GM12878 (cell line): ENCODE results near the gene GDPD2. TPM values are rescaled to one million over a fixed set of nuclear protein-coding genes. Genes with fewer than 3 reads are reported as not detected.

Source experiments
- ATAC-seq: fragments of 200-7000 bp; cut with Tn5 transposase; 3 replicates; pipeline ENCODE4 v1.9.1; 2020; ENCODE audit warnings: mild to moderate bottlenecking, moderate library complexity
- BruUV-seq: library from RNA; stranded (reverse); fragments of 400-500 nt; replicated peaks from 2 replicates; lab custom pipeline; 2021; lab: Mats Ljungman, UMichigan
- CTCF ChIA-PET: fragments of 300-600 bp; sonication (Branson Sonifier 250); formaldehyde crosslinking; extraction: SDS; loops from one replicate; lab custom pipeline; 2021; ENCODE audit warnings: inconsistent platforms; lab: Yijun Ruan, JAX
- POLR2A ChIA-PET: fragments of 350-600 bp; formaldehyde crosslinking; extraction: SDS; loops from one replicate; lab custom pipeline; 2021; ENCODE audit warnings: inconsistent platforms; lab: Charles Lee
- RAD21 ChIA-PET: fragments of 300-600 bp; sonication (Branson Sonifier 250); formaldehyde crosslinking; loops from one replicate; lab custom pipeline; 2023; ENCODE audit warnings: antibody characterized with exemption; ENCODE audit not compliant: unreplicated experiment; lab: Charles Lee
- SMC1A ChIA-PET: fragments of 300-600 bp; sonication (Branson Sonifier 250); formaldehyde crosslinking; loops from one replicate; lab custom pipeline; 2023; ENCODE audit not compliant: unreplicated experiment, uncharacterized antibody; lab: Charles Lee
- DNase-seq: peaks from one replicate; pipeline ENCODE4 v3.0.0-alpha.2; 2011; ENCODE audit warnings: low read depth, low spot score
- FAIRE-seq: peaks from 3 replicates; lab custom pipeline; 2011; peaks lifted over from hg19 to GRCh38; lab: Jason Lieb, UNC
- H2AFZ ChIP-seq: 2 replicates; pipeline ENCODE4 v1.6.0; 2011; ENCODE audit warnings: low read depth, low read length, control low read depth; ENCODE audit not compliant: control insufficient read depth
- H3K27ac ChIP-seq: 2 replicates; pipeline ENCODE4 v1.5.1; 2011; ENCODE audit warnings: control low read depth; ENCODE audit not compliant: control insufficient read depth, insufficient read depth
- H3K27me3 ChIP-seq, 2 experiments: replicated peaks in 1 of 2; 2 replicates each; pipeline versions ENCODE4 v1.6.0 to v1.6.1; 2011; ENCODE audit warnings: low read length in 1 of 2; ENCODE audit not compliant: control insufficient read depth in 2 of 2, insufficient read depth in 2 of 2
- H3K36me3 ChIP-seq, 2 experiments: 2 replicates each; pipeline ENCODE4 v1.5.1; 2011; ENCODE audit warnings: low read length in 1 of 2; ENCODE audit not compliant: control insufficient read depth in 2 of 2, insufficient read depth in 2 of 2
- H3K4me1 ChIP-seq: 2 replicates; pipeline ENCODE4 v1.6.1; 2011; ENCODE audit warnings: mild to moderate bottlenecking, low read length, moderate library complexity, mixed read lengths; ENCODE audit not compliant: control insufficient read depth, insufficient read depth
- H3K4me2 ChIP-seq: 2 replicates; pipeline ENCODE4 v1.6.0; 2011; ENCODE audit warnings: control low read depth; ENCODE audit not compliant: control insufficient read depth, insufficient read depth
- H3K4me3 ChIP-seq: fragments of 200-600 bp; sonication (generic); 2 replicates; pipeline ENCODE4 v1.5.1; 2016
- H3K79me2 ChIP-seq: 2 replicates; pipeline ENCODE4 v1.6.0; 2011; ENCODE audit warnings: low read length; ENCODE audit not compliant: control insufficient read depth, insufficient read depth
- H3K9ac ChIP-seq: 2 replicates; pipeline ENCODE4 v1.8.0; 2011; ENCODE audit warnings: low read length, control low read depth, mixed read lengths; ENCODE audit not compliant: control insufficient read depth, insufficient read depth
- H3K9me3 ChIP-seq: replicated peaks from 3 replicates; pipeline ENCODE4 v1.5.1; 2011; ENCODE audit warnings: mild to moderate bottlenecking, low read length; ENCODE audit not compliant: control insufficient read depth, insufficient read depth
- H4K20me1 ChIP-seq: 2 replicates; pipeline ENCODE4 v1.6.0; 2011; ENCODE audit not compliant: control insufficient read depth, insufficient read depth
- ASH2L ChIP-seq: fragments of 300-600, 200-600 bp; sonication (generic); IDR thresholded peaks from 2 replicates; pipeline ENCODE4 v1.6.1; 2017; ENCODE audit warnings: low read depth, mild to moderate bottlenecking, borderline replicate concordance
- ATF7 ChIP-seq: fragments of 450-650 bp; IDR thresholded peaks from 2 replicates; pipeline ENCODE4 v1.6.1; 2016; ENCODE audit warnings: low read depth, mild to moderate bottlenecking
- BMI1 ChIP-seq: fragments of 450-650 bp; IDR thresholded peaks from 2 replicates; pipeline ENCODE4 v1.6.1; 2016; ENCODE audit warnings: mild to moderate bottlenecking, moderate library complexity, borderline replicate concordance
- MEF2A ChIP-seq: IDR thresholded peaks from 2 replicates; pipeline ENCODE4 v1.6.1; 2011; ENCODE audit warnings: low read depth, mild to moderate bottlenecking, low read length, moderate library complexity; ENCODE audit not compliant: insufficient read depth
- NFXL1 ChIP-seq: fragments of 450-650 bp; IDR thresholded peaks from 2 replicates; pipeline ENCODE4 v1.6.1; 2017; ENCODE audit warnings: antibody characterized with exemption, mild to moderate bottlenecking, borderline replicate concordance
- NR2C1 ChIP-seq: fragments of 450-650 bp; IDR thresholded peaks from 2 replicates; pipeline ENCODE4 v1.6.1; 2017; ENCODE audit warnings: antibody characterized with exemption, mild to moderate bottlenecking, moderate library complexity
- PAX8 ChIP-seq: fragments of 450-650 bp; IDR thresholded peaks from 2 replicates; pipeline ENCODE4 v1.6.1; 2017; ENCODE audit warnings: mild to moderate bottlenecking, moderate library complexity
- POLR2AphosphoS2 ChIP-seq: IDR thresholded peaks from 2 replicates; pipeline ENCODE4 v1.6.1; 2011; ENCODE audit warnings: low read depth, mild to moderate bottlenecking, low read length, improper control_type of control experiment, moderate library complexity
- RELA ChIP-seq: fragments of 450-650 bp; IDR thresholded peaks from 2 replicates; pipeline ENCODE4 v1.8.0; 2014; ENCODE audit warnings: borderline replicate concordance; ENCODE audit not compliant: partially characterized antibody
- STAT3 ChIP-seq: IDR thresholded peaks from 2 replicates; pipeline ENCODE4 v1.6.1; 2011; ENCODE audit warnings: low read depth, low read length, improper control_type of control experiment
- ZNF207 ChIP-seq: fragments of 450-650 bp; IDR thresholded peaks from 2 replicates; pipeline ENCODE4 v1.6.1; 2014; ENCODE audit warnings: antibody characterized with exemption, mild to moderate bottlenecking, borderline replicate concordance
- WGBS: methylation state at CpG from one replicate; pipeline ENCODE4 v1.1.6; 2016; ENCODE audit warnings: low lambda C conversion rate; ENCODE audit not compliant: insufficient replicate concordance, insufficient coverage; ENCODE audit errors: missing lambda C conversion rate; 5-methylcytosine and 5-hydroxymethylcytosine counted together
- in situ Hi-C: fragments of 300-500 bp; cut with MboI; formaldehyde crosslinking; loops from 9 replicates; pipeline ENCODE4 v1.14.3; 2018; ENCODE audit warnings: mixed read lengths
- intact Hi-C: fragments of 100-400 bp; cut with micrococcal nuclease; formaldehyde crosslinking; loops from one replicate; pipeline ENCODE4 v1.14.2; 2022; ENCODE audit not compliant: unreplicated experiment
- polyA plus RNA-seq, 11 experiments: library from polyadenylated mRNA; depleted of rRNA in 4 of 11; unstranded in 6 of 11; stranded (reverse) in 5 of 11; fragments of >200 nt; fragmentation: Nextera tagmentation in 4 of 11; fragmentation: Illumina TruSeq in 1 of 11; extraction: Ambion mirVana in 4 of 11; extraction: Trizol in 1 of 11; gene quantifications; 1 replicate in 1 of 11; 2 replicates in 10 of 11; pipeline versions ENCODE4 v1.2.1 to v1.2.3, GENCODE V29; 2011 to 2016; ENCODE audit warnings: inconsistent platforms in 2 of 11, missing spikeins in 2 of 11, low read depth in 1 of 11
- total RNA-seq, 4 experiments: library from RNA; depleted of rRNA in 3 of 4; stranded (reverse); fragments of >200 nt in 3 of 4; fragmentation: Illumina TruSeq in 1 of 4; extraction: Trizol in 1 of 4; gene quantifications; 2 replicates each; pipeline versions ENCODE4 v1.2.1 to v1.2.3, GENCODE V29; 2013 to 2021
- TF ChIP-seq, protein P1 (sequence below): fragments of 450-650 bp; IDR thresholded peaks from 2 replicates; pipeline ENCODE4 v1.6.1; 2017; ENCODE audit warnings: mild to moderate bottlenecking, low read depth, inconsistent platforms; ENCODE audit not compliant: poor library complexity, severe bottlenecking
- TF ChIP-seq, protein P2 (sequence below), 3 experiments: IDR thresholded peaks in 2 of 3; conservative IDR thresholded peaks in 1 of 3; 2 replicates each; pipeline ENCODE4 v1.5.1; 2011; ENCODE audit warnings: low read depth in 3 of 3, low read length in 3 of 3, mild to moderate bottlenecking in 3 of 3, control low read depth in 2 of 3, moderate library complexity in 2 of 3, inconsistent platforms in 1 of 3, mixed read lengths in 1 of 3; ENCODE audit not compliant: control insufficient read depth in 2 of 3, insufficient read depth in 1 of 3; ENCODE audit errors: extremely low read depth in 1 of 3

GDPD2 gene
- total and polyA plus RNA-seq, 10 of the 15 experiments (the other 5 are each of a cell fraction or from before 2014, with no cell fraction given): 0.04 to 0.11 (median 0.09) TPM; not detected in 7

DNA sequence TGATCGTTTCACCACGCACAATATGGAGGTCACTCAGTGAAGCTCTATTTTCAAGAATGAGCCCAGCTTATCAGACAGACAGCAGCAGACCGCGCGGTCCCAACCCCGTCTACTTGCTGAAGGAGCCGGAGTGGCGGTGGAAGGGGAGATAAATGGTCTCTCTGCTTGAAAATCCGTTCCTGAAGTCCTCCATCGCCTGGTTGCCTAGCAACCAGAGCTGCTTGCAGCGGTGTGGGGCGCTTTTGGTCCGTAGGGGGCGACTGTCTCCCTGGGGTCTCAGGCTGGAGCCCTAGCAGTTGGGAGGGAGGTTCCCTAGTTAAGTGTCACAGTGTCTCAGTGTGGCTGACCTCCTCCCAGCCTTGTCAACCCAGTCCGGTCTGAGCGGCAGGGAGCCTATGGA, 13.2 kb downstream of the GDPD2 start:
- Histone ChIP-seq H4K20me1 (no peaks in the 10 kb centered on the region), H3K4me2 (no peak overlapping the region), H3K79me2 (no peaks in the 10 kb centered on the region), H3K27ac (no peak overlapping the region), H3K9ac (no peak overlapping the region), H3K9me3 (no peaks in the 10 kb centered on the region), H3K4me3 (no peak overlapping the region), H2AFZ (no peak overlapping the region), H3K36me3 (no peaks in the 10 kb centered on the region), H3K4me1 (peaks cover 15% of the 10 kb centered on the region), H3K27me3 (no peaks in the 10 kb centered on the region)
- BruUV-seq: no TSS peak
- DNase-seq: no peak
- POLR2A ChIA-PET: no interaction called here
- TF ChIP-seq NFXL1 (no peak), BMI1 (peak; percentile 79), STAT3 (no peak), POLR2AphosphoS2 (no peak), ASH2L (no peak), NR2C1 (no peak), MEF2A (no peak), PAX8 (no peak), ZNF207 (no peak), ATF7 (no peak), RELA (no peak)
- TF ChIP-seq, protein P1, sequence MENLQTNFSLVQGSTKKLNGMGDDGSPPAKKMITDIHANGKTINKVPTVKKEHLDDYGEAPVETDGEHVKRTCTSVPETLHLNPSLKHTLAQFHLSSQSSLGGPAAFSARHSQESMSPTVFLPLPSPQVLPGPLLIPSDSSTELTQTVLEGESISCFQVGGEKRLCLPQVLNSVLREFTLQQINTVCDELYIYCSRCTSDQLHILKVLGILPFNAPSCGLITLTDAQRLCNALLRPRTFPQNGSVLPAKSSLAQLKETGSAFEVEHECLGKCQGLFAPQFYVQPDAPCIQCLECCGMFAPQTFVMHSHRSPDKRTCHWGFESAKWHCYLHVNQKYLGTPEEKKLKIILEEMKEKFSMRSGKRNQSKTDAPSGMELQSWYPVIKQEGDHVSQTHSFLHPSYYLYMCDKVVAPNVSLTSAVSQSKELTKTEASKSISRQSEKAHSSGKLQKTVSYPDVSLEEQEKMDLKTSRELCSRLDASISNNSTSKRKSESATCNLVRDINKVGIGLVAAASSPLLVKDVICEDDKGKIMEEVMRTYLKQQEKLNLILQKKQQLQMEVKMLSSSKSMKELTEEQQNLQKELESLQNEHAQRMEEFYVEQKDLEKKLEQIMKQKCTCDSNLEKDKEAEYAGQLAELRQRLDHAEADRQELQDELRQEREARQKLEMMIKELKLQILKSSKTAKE: no peak
- TF ChIP-seq, protein P2, sequence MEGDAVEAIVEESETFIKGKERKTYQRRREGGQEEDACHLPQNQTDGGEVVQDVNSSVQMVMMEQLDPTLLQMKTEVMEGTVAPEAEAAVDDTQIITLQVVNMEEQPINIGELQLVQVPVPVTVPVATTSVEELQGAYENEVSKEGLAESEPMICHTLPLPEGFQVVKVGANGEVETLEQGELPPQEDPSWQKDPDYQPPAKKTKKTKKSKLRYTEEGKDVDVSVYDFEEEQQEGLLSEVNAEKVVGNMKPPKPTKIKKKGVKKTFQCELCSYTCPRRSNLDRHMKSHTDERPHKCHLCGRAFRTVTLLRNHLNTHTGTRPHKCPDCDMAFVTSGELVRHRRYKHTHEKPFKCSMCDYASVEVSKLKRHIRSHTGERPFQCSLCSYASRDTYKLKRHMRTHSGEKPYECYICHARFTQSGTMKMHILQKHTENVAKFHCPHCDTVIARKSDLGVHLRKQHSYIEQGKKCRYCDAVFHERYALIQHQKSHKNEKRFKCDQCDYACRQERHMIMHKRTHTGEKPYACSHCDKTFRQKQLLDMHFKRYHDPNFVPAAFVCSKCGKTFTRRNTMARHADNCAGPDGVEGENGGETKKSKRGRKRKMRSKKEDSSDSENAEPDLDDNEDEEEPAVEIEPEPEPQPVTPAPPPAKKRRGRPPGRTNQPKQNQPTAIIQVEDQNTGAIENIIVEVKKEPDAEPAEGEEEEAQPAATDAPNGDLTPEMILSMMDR (IDR thresholded peaks at IDR 0.05 in 2 of 3, conservative IDR thresholded peaks at IDR 0.05 in 1 of 3; ENCODE audit: control insufficient read depth in 2 of 3, extremely low read depth in 1 of 3, insufficient read depth in 1 of 3, low read depth in 3 of 3, low read length in 3 of 3): peak in 1 of 3 experiments; percentile 18; a peak in 1 of 6 replicates
- intact Hi-C loops: loop anchor here (5.0 kb wide), 1 partner anchor 116 kb away; no protein-coding TSS in a partner anchor
- in situ Hi-C loops: loop anchor here (25.0 kb wide), 1 partner anchor 399 kb away; the partner anchor contains the start of gene AWAT2
- SMC1A ChIA-PET: interaction anchor here (0.7 to 1.5 kb wide), 6 partner anchors 13 to 303 kb away, joined by 3 to 6 read pairs (median 3); partner anchors contain the start of genes GDPD2, IGBP1, KIF4A and PDZD11
- ATAC-seq: no peak
- RAD21 ChIA-PET: interaction anchor here (1.1 to 1.9 kb wide), 4 partner anchors 8 to 228 kb away, joined by 3 to 6 read pairs (median 4); no protein-coding TSS in a partner anchor
- no peak for FAIRE-seq
- CTCF ChIA-PET: interaction anchor here (0.6 to 2.7 kb wide), 7 partner anchors 16 to 359 kb away, joined by 3 to 11 read pairs (median 5); partner anchors contain the start of gene IGBP1
- 44% methylated on average over 16 of the region's 16 CpGs for WGBS
